DOHH2 (cell line): ENCODE data around the gene METTL15.

Experiments
- H3F3A ChIP-seq: fragments of 200-600 bp; sonication (generic), shearing (Covaris generic); 2 replicates; pipeline ENCODE4 v1.6.0; 2016; ENCODE audit warnings: antibody characterized with exemption, mild to moderate bottlenecking; ENCODE audit not compliant: control insufficient read depth, insufficient read depth
- H3K27ac ChIP-seq: fragments of 200-600 bp; sonication (generic); 2 replicates; pipeline ENCODE4 v1.5.1; 2014; ENCODE audit warnings: low read depth, mild to moderate bottlenecking, low read length, moderate library complexity
- H3K27me3 ChIP-seq: fragments of 200-600 bp; sonication (generic); 2 replicates; pipeline ENCODE4 v1.6.1; 2014; ENCODE audit warnings: mild to moderate bottlenecking, low read length, mixed read lengths; ENCODE audit not compliant: control insufficient read depth
- H3K36me3 ChIP-seq: fragments of 200-600 bp; sonication (generic); 2 replicates; pipeline ENCODE4 v1.6.1; 2014; ENCODE audit warnings: mild to moderate bottlenecking, low read length, moderate library complexity, mixed read lengths; ENCODE audit not compliant: control insufficient read depth
- H3K4me1 ChIP-seq: fragments of 200-600 bp; sonication (generic); 2 replicates; pipeline ENCODE4 v1.6.1; 2014; ENCODE audit warnings: mild to moderate bottlenecking, low read length, mixed read lengths; ENCODE audit not compliant: control insufficient read depth
- H3K4me2 ChIP-seq: fragments of 200-600 bp; sonication (generic); 2 replicates; pipeline ENCODE4 v1.6.0; 2014; ENCODE audit warnings: mild to moderate bottlenecking, low read length, moderate library complexity
- H3K4me3 ChIP-seq: fragments of 200-600 bp; sonication (generic); 2 replicates; pipeline ENCODE4 v1.5.1; 2014; ENCODE audit warnings: mild to moderate bottlenecking, low read length, mixed read lengths
- H3K79me2 ChIP-seq: fragments of 200-600 bp; sonication (generic); 2 replicates; pipeline ENCODE4 v1.6.1; 2014; ENCODE audit warnings: mild to moderate bottlenecking, low read length, mixed read lengths; ENCODE audit not compliant: control insufficient read depth
- H3K9me2 ChIP-seq: fragments of 200-600 bp; sonication (generic); replicated peaks from 2 replicates; pipeline ENCODE4 v1.6.1; 2014; ENCODE audit warnings: mild to moderate bottlenecking, low read length, mixed read lengths; ENCODE audit not compliant: control insufficient read depth
- H3K9me3 ChIP-seq: fragments of 200-600 bp; sonication (generic); 2 replicates; pipeline ENCODE4 v1.6.1; 2014; ENCODE audit warnings: antibody characterized with exemption, low read length, mixed read lengths; ENCODE audit not compliant: control insufficient read depth, insufficient read depth
- H4K20me1 ChIP-seq: fragments of 200-600 bp; sonication (generic); 2 replicates; pipeline ENCODE4 v1.6.0; 2014; ENCODE audit warnings: low read depth, mild to moderate bottlenecking, antibody characterized with exemption, low read length, moderate library complexity; ENCODE audit not compliant: control insufficient read depth, insufficient read depth
- EZH2phosphoT487 ChIP-seq: fragments of 200-600 bp; sonication (generic); IDR thresholded peaks from 2 replicates; pipeline ENCODE4 v1.6.1; 2017; ENCODE audit warnings: borderline replicate concordance, mild to moderate bottlenecking, antibody characterized with exemption, low read length, moderate library complexity, mixed read lengths
- TF ChIP-seq, protein P1 (sequence below): fragments of 200-600 bp; sonication (generic); IDR thresholded peaks from one replicate; pipeline ENCODE4 v1.5.1; 2014; ENCODE audit warnings: antibody characterized with exemption, mild to moderate bottlenecking, low read depth, low read length; ENCODE audit not compliant: poor library complexity, severe bottlenecking

METTL15 gene

GRCh38 chr11:28137832-28138231 is 29.6 kb downstream of the METTL15 start:
- TF ChIP-seq, protein P1, sequence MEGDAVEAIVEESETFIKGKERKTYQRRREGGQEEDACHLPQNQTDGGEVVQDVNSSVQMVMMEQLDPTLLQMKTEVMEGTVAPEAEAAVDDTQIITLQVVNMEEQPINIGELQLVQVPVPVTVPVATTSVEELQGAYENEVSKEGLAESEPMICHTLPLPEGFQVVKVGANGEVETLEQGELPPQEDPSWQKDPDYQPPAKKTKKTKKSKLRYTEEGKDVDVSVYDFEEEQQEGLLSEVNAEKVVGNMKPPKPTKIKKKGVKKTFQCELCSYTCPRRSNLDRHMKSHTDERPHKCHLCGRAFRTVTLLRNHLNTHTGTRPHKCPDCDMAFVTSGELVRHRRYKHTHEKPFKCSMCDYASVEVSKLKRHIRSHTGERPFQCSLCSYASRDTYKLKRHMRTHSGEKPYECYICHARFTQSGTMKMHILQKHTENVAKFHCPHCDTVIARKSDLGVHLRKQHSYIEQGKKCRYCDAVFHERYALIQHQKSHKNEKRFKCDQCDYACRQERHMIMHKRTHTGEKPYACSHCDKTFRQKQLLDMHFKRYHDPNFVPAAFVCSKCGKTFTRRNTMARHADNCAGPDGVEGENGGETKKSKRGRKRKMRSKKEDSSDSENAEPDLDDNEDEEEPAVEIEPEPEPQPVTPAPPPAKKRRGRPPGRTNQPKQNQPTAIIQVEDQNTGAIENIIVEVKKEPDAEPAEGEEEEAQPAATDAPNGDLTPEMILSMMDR, result no peak
- no peaks in the 10 kb centered on the region for H3K27me3 ChIP-seq
- H3K36me3 ChIP-seq, result peaks cover 16% of the 10 kb centered on the region

GRCh38 chr11:28139841-28140415 is 31.7 kb downstream of the METTL15 start:
- H3K4me2 ChIP-seq, result no peak overlapping the region
- no peak overlapping the region for H3K27ac ChIP-seq
- H3K9me2 ChIP-seq, result no peaks in the 10 kb centered on the region
- H3F3A ChIP-seq, result no peaks in the 10 kb centered on the region
- no peak overlapping the region for H3K4me3 ChIP-seq
- H3K4me1 ChIP-seq, result peaks cover 13% of the 10 kb centered on the region
- no peaks in the 10 kb centered on the region for H3K79me2 ChIP-seq
- H3K27me3 ChIP-seq, result no peaks in the 10 kb centered on the region
- peaks cover 10% of the 10 kb centered on the region for H3K36me3 ChIP-seq
- H3K9me3 ChIP-seq, result peaks cover 28% of the 10 kb centered on the region
- no peaks in the 10 kb centered on the region for H4K20me1 ChIP-seq
- TF ChIP-seq EZH2phosphoT487, result no peak
- TF ChIP-seq, protein P1, result no peak

More at GRCh38 chr11:28137832-28138231, 29.6 kb downstream of the METTL15 start:
- H4K20me1 ChIP-seq, result no peaks in the 10 kb centered on the region
- no peak overlapping the region for H3K27ac ChIP-seq
- H3K4me1 ChIP-seq, result no peaks in the 10 kb centered on the region
- H3K79me2 ChIP-seq, result no peaks in the 10 kb centered on the region
- H3K9me2 ChIP-seq, result no peaks in the 10 kb centered on the region
- H3K4me3 ChIP-seq, result no peak overlapping the region
- H3F3A ChIP-seq, result no peaks in the 10 kb centered on the region
- peaks cover 30% of the 10 kb centered on the region for H3K9me3 ChIP-seq
- no peak overlapping the region for H3K4me2 ChIP-seq

DNA sequence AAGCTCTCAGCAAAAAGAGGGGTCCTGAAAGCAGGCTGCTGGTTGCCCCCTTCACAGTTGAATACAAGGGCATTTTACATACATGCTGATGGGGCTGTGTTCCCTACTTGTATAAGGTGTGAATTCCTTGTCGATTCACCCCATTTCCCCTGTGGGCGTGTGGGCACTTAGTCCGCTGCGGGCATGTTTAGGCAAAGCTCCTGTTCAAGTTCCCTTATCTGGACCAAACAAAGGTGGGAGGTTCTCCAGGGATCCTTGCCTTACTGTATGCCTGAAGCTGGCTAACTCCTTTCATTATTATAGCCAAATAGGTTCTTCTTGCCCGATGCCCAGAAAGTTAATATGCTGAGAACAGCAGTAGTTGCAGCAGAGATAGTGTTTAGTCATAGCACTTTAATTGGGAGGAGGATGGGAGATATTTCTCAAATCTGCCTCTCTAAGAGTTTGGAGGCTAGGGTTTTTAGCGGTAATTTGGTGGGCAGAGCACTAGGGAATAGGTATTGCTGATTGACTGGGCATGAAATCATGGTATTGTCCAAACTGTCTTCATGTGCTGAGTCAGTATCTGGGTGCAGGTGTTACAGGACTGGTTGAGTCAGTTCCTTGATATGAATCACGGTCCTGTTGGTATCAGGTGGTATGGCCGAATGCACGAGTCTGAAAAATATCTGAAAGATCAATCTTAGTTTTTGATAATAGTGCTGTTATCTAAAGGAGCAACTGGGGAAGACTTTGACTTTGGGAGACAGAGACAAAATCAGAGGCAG is 32.7 kb downstream of the METTL15 start:
- Histone ChIP-seq H3F3A (no peaks in the 10 kb centered on the region), H3K4me1 (peaks cover 15% of the 10 kb centered on the region), H3K79me2 (no peaks in the 10 kb centered on the region), H3K9me2 (no peaks in the 10 kb centered on the region), H4K20me1 (no peaks in the 10 kb centered on the region), H3K27ac (no peak overlapping the region), H3K36me3 (peaks cover 3% of the 10 kb centered on the region), H3K4me3 (no peak overlapping the region), H3K9me3 (peaks cover 22% of the 10 kb centered on the region), H3K27me3 (no peaks in the 10 kb centered on the region), H3K4me2 (no peak overlapping the region)
- no peak for TF ChIP-seq EZH2phosphoT487
- TF ChIP-seq, protein P1, result no peak
